ENCODE data around the gene RNF181. TPM values are rescaled to one million over a fixed set of nuclear protein-coding genes. Genes with fewer than 3 reads are reported as not detected.
A peak's percentile ranks its signal among the peaks of the same experiment; 100 is the strongest.

The RNF181 gene
- total and polyA plus RNA-seq, 2 of the 13 experiments (the other 11 are each of a cell fraction or from before 2014, with no cell fraction given), result 224 to 578 TPM

GRCh38 chr2:85583667-85584353, 11.7 kb upstream of the RNF181 start (continued):
- TF ChIP-seq MEIS1 (CRISPR knock-in tag; IDR thresholded peaks at IDR 0.05; ENCODE audit: borderline replicate concordance) (no peak), KLF6 (CRISPR knock-in tag; IDR thresholded peaks at IDR 0.05) (no peak), SPEN (CRISPR knock-in tag; IDR thresholded peaks at IDR 0.05; ENCODE audit: low read depth) (no peak), FOXP4 (CRISPR knock-in tag; IDR thresholded peaks at IDR 0.05) (no peak), XBP1 (CRISPR knock-in tag; IDR thresholded peaks at IDR 0.05) (no peak), ZNF580 (CRISPR knock-in tag; IDR thresholded peaks at IDR 0.05; ENCODE audit: borderline replicate concordance, low read depth) (no peak), HMGXB3 (CRISPR knock-in tag; IDR thresholded peaks at IDR 0.05; ENCODE audit: borderline replicate concordance) (no peak), GABPA (IDR thresholded peaks at IDR 0.05; ENCODE audit: low read depth, low read length) (no peak), GABPA (CRISPR knock-in tag; IDR thresholded peaks at IDR 0.05; ENCODE audit: low read depth) (no peak), ZNF264 (CRISPR knock-in tag; IDR thresholded peaks at IDR 0.05) (no peak), PHF20 (CRISPR knock-in tag; IDR thresholded peaks at IDR 0.05) (no peak), THAP11 (CRISPR knock-in tag; IDR thresholded peaks at IDR 0.05) (no peak), ZNF446 (CRISPR knock-in tag; IDR thresholded peaks at IDR 0.05) (peak; percentile 75), HOXA9 (CRISPR knock-in tag; IDR thresholded peaks at IDR 0.05; ENCODE audit: borderline replicate concordance) (no peak), TAF15 (IDR thresholded peaks at IDR 0.05; ENCODE audit: low read depth, low read length, poor library complexity, severe bottlenecking) (no peak), DBP (CRISPR knock-in tag; IDR thresholded peaks at IDR 0.05; ENCODE audit: not compliant biosample characterization) (no peak), ELF3 (CRISPR knock-in tag; IDR thresholded peaks at IDR 0.05) (no peak), ZSCAN22 (CRISPR knock-in tag; IDR thresholded peaks at IDR 0.05) (no peak; the same call in 1 of the 2 replicates), LBX2 (CRISPR knock-in tag; IDR thresholded peaks at IDR 0.05; ENCODE audit: borderline replicate concordance) (no peak)
